ENCODE results near the gene METTL13. TPM values are rescaled to one million over a fixed set of nuclear protein-coding genes. Genes with fewer than 3 reads are reported as not detected.

The METTL13 gene
- polyA plus RNA-seq, 1 donor (not counting 4 experiments of a cell fraction or from before 2014, with no cell fraction given), result 54.0 TPM

- Histone ChIP-seq H3K27me3 (ENCODE audit: control insufficient read depth, extremely low read depth, insufficient read depth, low read length) (no peaks in the 10 kb centered on the region), H3K9ac (ENCODE audit: control insufficient read depth, extremely low read depth, insufficient read depth, low read length) (no peak overlapping the region), H3K9me3 (ENCODE audit: control insufficient read depth, low read depth, low read length) (no peaks in the 10 kb centered on the region), H3K36me3 (ENCODE audit: control insufficient read depth in 2 of 2, extremely low read depth in 1 of 2, insufficient read depth in 2 of 2, low read length in 2 of 2) (peaks cover 24 to 44% of the 10 kb centered on the region in 2 experiments), H2AFZ (ENCODE audit: control insufficient read depth, low read length) (no peak overlapping the region), H3K4me1 (ENCODE audit: control insufficient read depth, extremely low read depth, insufficient read depth, low read length) (peaks cover 22% of the 10 kb centered on the region), H3K79me2 (ENCODE audit: control insufficient read depth, insufficient read depth, low read length) (peaks cover 9% of the 10 kb centered on the region), H4K20me1 (ENCODE audit: control insufficient read depth, extremely low read depth, insufficient read depth, low read length) (no peaks in the 10 kb centered on the region), H3K4me2 (ENCODE audit: control insufficient read depth, extremely low read depth, insufficient read depth, low read depth, low read length) (peak overlapping the region; percentile 49), H3K4me3 (ENCODE audit: control insufficient read depth in 2 of 3, extremely low read depth in 1 of 3, insufficient read depth in 2 of 3, low read depth in 1 of 3, low read length in 3 of 3) (no peak overlapping the region), H3K27ac (ENCODE audit: control insufficient read depth, insufficient read depth, low read length) (peak overlapping the region; percentile 68), H3K9me1 (ENCODE audit: control insufficient read depth, extremely low read depth, insufficient read depth, low read length) (no peaks in the 10 kb centered on the region)
- no peak for FAIRE-seq
- no peak for DNase-seq (ENCODE audit: low read depth, low spot score)
- dilution Hi-C loops (cut with MboI; ENCODE audit: extremely low pct_ligation_motif_present, low sequenced_read_pairs), result no loop called here
- TF ChIP-seq CTCF (optimal IDR thresholded peaks at IDR 0.05 in 1 of 3, IDR thresholded peaks at IDR 0.05 in 1 of 3, conservative IDR thresholded peaks at IDR 0.05 in 1 of 3; ENCODE audit: extremely low read depth in 1 of 3, insufficient read depth in 2 of 3, low read length in 3 of 3) (no peak), EZH2 (IDR thresholded peaks at IDR 0.05; ENCODE audit: low read length) (no peak)
Observed at GRCh38 chr1:171793636-171794035, 12.2 kb downstream of the METTL13 start.

- no peaks in the 10 kb centered on the region for H4K20me1 ChIP-seq (ENCODE audit: control insufficient read depth, extremely low read depth, insufficient read depth, low read length)
- TF ChIP-seq EZH2 (IDR thresholded peaks at IDR 0.05; ENCODE audit: low read length) (no peak), CTCF (optimal IDR thresholded peaks at IDR 0.05 in 1 of 3, IDR thresholded peaks at IDR 0.05 in 1 of 3, conservative IDR thresholded peaks at IDR 0.05 in 1 of 3; ENCODE audit: extremely low read depth in 1 of 3, insufficient read depth in 2 of 3, low read length in 3 of 3) (no peak)
- DNase-seq (ENCODE audit: low read depth, low spot score), result peak; percentile 57
- peaks cover 23 to 44% of the 10 kb centered on the region in 2 experiments for H3K36me3 ChIP-seq (ENCODE audit: control insufficient read depth in 2 of 2, extremely low read depth in 1 of 2, insufficient read depth in 2 of 2, low read length in 2 of 2)
- no peaks in the 10 kb centered on the region for H3K9me1 ChIP-seq (ENCODE audit: control insufficient read depth, extremely low read depth, insufficient read depth, low read length)
- no peak overlapping the region for H2AFZ ChIP-seq (ENCODE audit: control insufficient read depth, low read length)
- dilution Hi-C loops (cut with MboI; ENCODE audit: extremely low pct_ligation_motif_present, low sequenced_read_pairs), result no loop called here
- H3K27me3 ChIP-seq (ENCODE audit: control insufficient read depth, extremely low read depth, insufficient read depth, low read length), result no peaks in the 10 kb centered on the region
- H3K9ac ChIP-seq (ENCODE audit: control insufficient read depth, extremely low read depth, insufficient read depth, low read length), result no peak overlapping the region
- H3K4me3 ChIP-seq (ENCODE audit: control insufficient read depth in 2 of 3, extremely low read depth in 1 of 3, insufficient read depth in 2 of 3, low read depth in 1 of 3, low read length in 3 of 3), result no peak overlapping the region
- peak; percentile 89 for FAIRE-seq
- peaks cover 18% of the 10 kb centered on the region for H3K4me1 ChIP-seq (ENCODE audit: control insufficient read depth, extremely low read depth, insufficient read depth, low read length)
- peak overlapping the region; percentile 68 for H3K27ac ChIP-seq (ENCODE audit: control insufficient read depth, insufficient read depth, low read length)
- H3K4me2 ChIP-seq (ENCODE audit: control insufficient read depth, extremely low read depth, insufficient read depth, low read depth, low read length), result peak overlapping the region; percentile 49
- H3K79me2 ChIP-seq (ENCODE audit: control insufficient read depth, insufficient read depth, low read length), result peaks cover 9% of the 10 kb centered on the region
- no peaks in the 10 kb centered on the region for H3K9me3 ChIP-seq (ENCODE audit: control insufficient read depth, low read depth, low read length)
Observed at GRCh38 chr1:171794085-171794484, 12.6 kb downstream of the METTL13 start.
